ENCODE results near the gene LRRC4C. TPM values are rescaled to one million over a fixed set of nuclear protein-coding genes. Genes with fewer than 3 reads are reported as not detected.
"Not testable (repeated sequence)": the region's sequence is repeated elsewhere in the genome, so short reads cannot be mapped to it uniquely, and the experiment has no call there.

The LRRC4C gene
- total RNA-seq, 1 donor from 2014 or later: not detected

GRCh38 chr11:40885250-40885954 is 574.0 kb downstream of the LRRC4C start:
- no peak for DNase-seq (ENCODE audit: low read depth in 2 of 2)

- DNase-seq (ENCODE audit: low read depth in 2 of 2): no peak
Measured at GRCh38 chr11:40882301-40882700, 577.2 kb downstream of the LRRC4C start.

- DNase-seq (ENCODE audit: low read depth in 2 of 2): no peak
Measured at GRCh38 chr11:40879911-40880310, 579.5 kb downstream of the LRRC4C start.

- DNase-seq (ENCODE audit: low read depth in 2 of 2): no peak
Measured at GRCh38 chr11:40877981-40878380, 581.5 kb downstream of the LRRC4C start.

GRCh38 chr11:40877256-40877655 is 582.2 kb downstream of the LRRC4C start:
- no peak for DNase-seq (ENCODE audit: low read depth in 2 of 2)

GRCh38 chr11:40867991-40868632 is 591.3 kb downstream of the LRRC4C start:
- DNase-seq (ENCODE audit: low read depth in 2 of 2): no peak

- DNase-seq (ENCODE audit: low read depth in 2 of 2): not testable (repeated sequence)
Measured at GRCh38 chr11:40857754-40858153, 601.7 kb downstream of the LRRC4C start.

GRCh38 chr11:40842750-40843339 is 616.6 kb downstream of the LRRC4C start:
- DNase-seq (ENCODE audit: low read depth in 2 of 2): no peak

- DNase-seq (ENCODE audit: low read depth in 2 of 2): no peak
Measured at GRCh38 chr11:40841231-40841630, 618.2 kb downstream of the LRRC4C start.

GRCh38 chr11:40838181-40838683 is 621.2 kb downstream of the LRRC4C start:
- DNase-seq (ENCODE audit: low read depth in 2 of 2): no peak

- DNase-seq (ENCODE audit: low read depth in 2 of 2): no peak
Measured at GRCh38 chr11:40827116-40827515, 632.3 kb downstream of the LRRC4C start.

GRCh38 chr11:40826601-40827000 is 632.9 kb downstream of the LRRC4C start:
- DNase-seq (ENCODE audit: low read depth in 2 of 2): no peak

- no peak for DNase-seq (ENCODE audit: low read depth in 2 of 2)
Measured at GRCh38 chr11:40825201-40825834, 634.1 kb downstream of the LRRC4C start.

- DNase-seq (ENCODE audit: low read depth in 2 of 2): no peak
Measured at GRCh38 chr11:40819230-40819629, 640.2 kb downstream of the LRRC4C start.

- DNase-seq (ENCODE audit: low read depth in 2 of 2): no peak
Measured at GRCh38 chr11:40816976-40817375, 642.5 kb downstream of the LRRC4C start.

- no peak for DNase-seq (ENCODE audit: low read depth in 2 of 2)
Measured at GRCh38 chr11:40797981-40798380, 661.5 kb downstream of the LRRC4C start.

- DNase-seq (ENCODE audit: low read depth in 2 of 2): no peak
Measured at GRCh38 chr11:40787224-40787623, 672.2 kb downstream of the LRRC4C start.

- DNase-seq (ENCODE audit: low read depth in 2 of 2): no peak
Measured at GRCh38 chr11:40763046-40763445, 696.4 kb downstream of the LRRC4C start.

GRCh38 chr11:40759341-40759740 is 700.1 kb downstream of the LRRC4C start:
- DNase-seq (ENCODE audit: low read depth in 2 of 2): no peak

- DNase-seq (ENCODE audit: low read depth in 2 of 2): no peak
Measured at GRCh38 chr11:40754297-40754696, 705.2 kb downstream of the LRRC4C start.

GRCh38 chr11:40746282-40746681 is 713.2 kb downstream of the LRRC4C start:
- no peak for DNase-seq (ENCODE audit: low read depth in 2 of 2)

- DNase-seq (ENCODE audit: low read depth in 2 of 2): no peak
Measured at GRCh38 chr11:40732132-40732531, 727.3 kb downstream of the LRRC4C start.
